Heart left ventricle (tissue), 16 donors: ENCODE results near the gene PRR29. TPM values are rescaled to one million over a fixed set of nuclear protein-coding genes. Genes with fewer than 3 reads are reported as not detected.
A peak's percentile ranks its signal among the peaks of the same experiment; 100 is the strongest.

Experiments
- ATAC-seq, 4 donors: fragments of 200-7000 bp; cut with Tn5 transposase; one replicate each; pipeline ENCODE4 v1.9.1; 2020 to 2022; ENCODE audit warnings: moderate library complexity in 4 of 4, mild to moderate bottlenecking in 3 of 4, moderate number of reproducible peaks in 1 of 4
- DNase-seq, 5 donors: peaks; one replicate each; pipeline ENCODE4 v3.0.0-alpha.2; 2020
- H3K27ac ChIP-seq, 12 donors: fragments of 200-600 bp; sonication (generic) in 4 of 12; one replicate each; pipeline versions ENCODE4 v1.5.0 to v1.8.0; 2016 to 2022; ENCODE audit warnings: mild to moderate bottlenecking in 2 of 12
- H3K27me3 ChIP-seq, 9 donors: fragments of 200-600 bp; sonication (generic) in 2 of 9; one replicate each; pipeline versions ENCODE4 v1.5.1 to v1.8.0; 2016 to 2022; ENCODE audit warnings: mild to moderate bottlenecking in 3 of 9
- H3K36me3 ChIP-seq, 9 donors: fragments of 200-600 bp; sonication (generic) in 2 of 9; one replicate each; pipeline versions ENCODE4 v1.5.0 to v1.8.0; 2018 to 2022; ENCODE audit warnings: mild to moderate bottlenecking in 2 of 9
- H3K4me1 ChIP-seq, 12 donors: fragments of 200-600 bp; sonication (generic) in 4 of 12; one replicate each; pipeline versions ENCODE4 v1.5.0 to v1.8.0; 2016 to 2022; ENCODE audit warnings: mild to moderate bottlenecking in 3 of 12
- H3K4me3 ChIP-seq, 12 donors: fragments of 200-600 bp; sonication (generic) in 4 of 12; one replicate each; pipeline versions ENCODE4 v1.5.0 to v1.8.0; 2017 to 2022; ENCODE audit warnings: mild to moderate bottlenecking in 9 of 12, moderate library complexity in 4 of 12
- H3K9me3 ChIP-seq, 12 donors: fragments of 200-600 bp; sonication (generic) in 4 of 12; one replicate each; pipeline versions ENCODE4 v1.5.0 to v1.8.0; 2016 to 2022; ENCODE audit warnings: mild to moderate bottlenecking in 1 of 12
- POLR2A ChIP-seq, 2 donors: fragments of 450-650 bp; IDR thresholded peaks; one replicate each; pipeline ENCODE4 v1.6.1; 2017; ENCODE audit warnings: antibody characterized with exemption in 2 of 2, mild to moderate bottlenecking in 2 of 2, moderate library complexity in 2 of 2
- WGBS, 4 donors: extraction: QIAGEN DNeasy Blood & Tissue Kit in 2 of 4; methylation state at CpG; one replicate each; pipeline versions ENCODE4 v1.1.5 to v1.1.7; 2013 to 2018; 5-methylcytosine and 5-hydroxymethylcytosine counted together
- intact Hi-C, 10 donors: fragments of 100-400 bp; cut with DNase I; formaldehyde crosslinking; loops; one replicate each; pipeline versions ENCODE4 v1.11.1 to v1.14.2; 2022
- polyA plus RNA-seq, 2 donors: library from polyadenylated mRNA; stranded (reverse); fragments of 200-250 nt; gene quantifications; one replicate each; pipeline ENCODE4 v1.2.3, GENCODE V29; 2013
- total RNA-seq, 9 donors: library from RNA; depleted of rRNA in 2 of 9; stranded (reverse); fragments of >200 nt in 2 of 9; fragmentation: NEBNext Ultra II Directional in 3 of 9; extraction: Animal tissue kit (Norgen Biotek cat#: 25700) in 3 of 9; gene quantifications; one replicate each; pipeline versions ENCODE4 v1.1.0 to v1.2.4, GENCODE V29; 2016 to 2023
- TF ChIP-seq, protein P1 (sequence below), 12 donors: fragments of 200-600 bp; sonication (generic) in 4 of 12; IDR thresholded peaks; one replicate each; pipeline versions ENCODE4 v1.5.0 to v1.8.0; 2018 to 2022; ENCODE audit warnings: antibody characterized with exemption in 12 of 12, mild to moderate bottlenecking in 5 of 12
- donor health status: ischemic (EF 13 %, LVEDD 7.1; RV severe dilation, severe dysfunction).
- donor health status: healthy with polysubstance abuse.
- donor health status: DM: no; HTN: yes; CAD: no.
- donor health status: DM: no; HTN: no; CAD: no.
- donor health status: ischemic (EF 25% LVEDD 6.9; RV normal size, moderate dysfunction).
- donor health status: ischemic (EF 25% LVEDD 5.7; RV mildly dilated, moderate dysfunction).
- donor health status: healthy.
- donor health status: DM: yes; HTN: yes; CAD: no.
- donor health status: ischemic (EF 35%, LVEDD 5.7; RV mildly dilated, moderate dysfunction).
- donor health status: nonischemic (EF 11% LVEDD 7.7; RV severe dilation, severe dysfunction).
- donor health status: DM: yes; HTN: yes; CAD: no.
- donor health status: PGD.
- donor health status: ischemic (EF 29% LVEDD 5.4; RV normal size, mild dysfunction).
- donor health status: nonischemic (EF 23%, LVEDD 6.1; RV moderate dilation, normal function).

The PRR29 gene
- total and polyA plus RNA-seq, 11 donors: 0.15 to 1.8 (median 0.26) TPM; not detected in 3

DNA sequence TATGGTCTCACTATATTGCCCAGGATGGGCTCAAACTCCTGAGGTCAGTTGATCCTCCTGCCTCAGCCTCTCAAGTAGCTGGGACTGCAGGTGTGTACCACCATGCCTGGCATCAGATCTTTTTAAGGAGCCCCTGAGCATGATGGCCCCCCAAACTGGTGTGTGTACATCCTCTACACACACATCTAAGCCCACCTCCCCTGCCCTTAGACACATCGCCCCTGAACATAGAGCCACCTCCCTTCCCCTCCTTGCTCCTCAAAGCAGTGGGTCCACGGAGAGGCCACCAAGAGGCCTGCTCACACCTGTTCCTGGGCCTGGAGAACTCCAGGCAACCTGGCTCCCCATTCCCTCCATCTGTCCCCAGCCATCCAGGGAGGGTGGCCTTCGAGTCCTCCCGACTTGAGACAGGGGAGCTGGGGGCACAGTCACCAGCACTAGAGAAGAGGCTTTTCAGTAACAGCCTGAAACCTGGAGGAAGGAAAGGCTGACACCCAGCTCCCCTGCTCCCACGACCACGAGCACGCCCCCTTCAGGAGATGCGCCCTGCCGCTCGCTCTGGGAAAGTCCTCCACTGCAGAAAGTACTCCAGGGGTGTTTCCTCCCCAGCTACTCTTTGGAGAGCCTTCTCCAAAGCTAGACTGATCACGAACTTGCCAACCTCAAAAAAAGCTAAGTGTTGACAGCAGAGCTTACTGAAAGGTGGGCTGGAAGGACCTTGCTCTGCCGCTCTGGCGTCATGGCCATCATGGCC, 12.6 kb upstream of the PRR29 start:
- intact Hi-C loops: loop anchor here in 6 of 10 donors (2.0 to 10.0 kb wide), 5 partner anchors 33 to 68 kb away; partner anchors contain the start of gene GH1 (in 3 of the 6)
- ATAC-seq (peak in 1 of 4 donors; percentile 2), DNase-seq (peak in 1 of 5 donors; percentile 54)
- TF ChIP-seq, protein P1, sequence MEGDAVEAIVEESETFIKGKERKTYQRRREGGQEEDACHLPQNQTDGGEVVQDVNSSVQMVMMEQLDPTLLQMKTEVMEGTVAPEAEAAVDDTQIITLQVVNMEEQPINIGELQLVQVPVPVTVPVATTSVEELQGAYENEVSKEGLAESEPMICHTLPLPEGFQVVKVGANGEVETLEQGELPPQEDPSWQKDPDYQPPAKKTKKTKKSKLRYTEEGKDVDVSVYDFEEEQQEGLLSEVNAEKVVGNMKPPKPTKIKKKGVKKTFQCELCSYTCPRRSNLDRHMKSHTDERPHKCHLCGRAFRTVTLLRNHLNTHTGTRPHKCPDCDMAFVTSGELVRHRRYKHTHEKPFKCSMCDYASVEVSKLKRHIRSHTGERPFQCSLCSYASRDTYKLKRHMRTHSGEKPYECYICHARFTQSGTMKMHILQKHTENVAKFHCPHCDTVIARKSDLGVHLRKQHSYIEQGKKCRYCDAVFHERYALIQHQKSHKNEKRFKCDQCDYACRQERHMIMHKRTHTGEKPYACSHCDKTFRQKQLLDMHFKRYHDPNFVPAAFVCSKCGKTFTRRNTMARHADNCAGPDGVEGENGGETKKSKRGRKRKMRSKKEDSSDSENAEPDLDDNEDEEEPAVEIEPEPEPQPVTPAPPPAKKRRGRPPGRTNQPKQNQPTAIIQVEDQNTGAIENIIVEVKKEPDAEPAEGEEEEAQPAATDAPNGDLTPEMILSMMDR (IDR thresholded peaks at IDR 0.05): peak in 1 of 12 donors; percentile 4
- TF ChIP-seq POLR2A (IDR thresholded peaks at IDR 0.05): no peak
- Histone ChIP-seq H3K4me1 (peaks cover 10 to 74% (median 48%) of the 10 kb centered on the region in 12 donors), H3K27me3 (peaks cover 0 to 9% (median 0%) of the 10 kb centered on the region in 9 donors), H3K4me3 (no peak overlapping the region), H3K27ac (peak overlapping the region; percentile 47 to 86 (median 76)), H3K9me3 (peaks cover 0 to 15% (median 0%) of the 10 kb centered on the region in 12 donors), H3K36me3 (no peaks in the 10 kb centered on the region)
- 65 to 83% (median 76%) methylated on average over 11 to 13 of the region's 13 CpGs for WGBS, 4 donors

DNA sequence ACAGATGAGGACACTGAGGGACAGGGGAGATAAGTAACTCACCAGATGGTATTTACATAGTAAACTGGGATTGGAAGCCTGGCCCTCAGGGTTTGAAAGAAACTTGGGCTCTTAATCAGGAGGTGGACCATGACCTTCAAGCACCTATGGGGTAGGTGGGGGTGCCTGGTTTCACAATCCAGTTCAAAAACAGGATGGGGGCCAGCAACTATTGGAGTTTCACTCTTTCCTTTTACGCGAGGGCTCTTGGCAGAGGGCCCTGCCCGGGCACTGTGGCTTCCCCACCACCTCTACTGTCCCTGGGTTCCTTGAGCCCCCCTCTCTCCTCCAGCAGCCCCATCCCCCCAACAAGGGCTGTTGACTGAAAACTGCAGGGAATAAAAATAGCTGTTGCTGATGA, 11.3 kb upstream of the PRR29 start:
- 38 to 56% (median 55%) methylated on average over 2 to 3 of the region's 3 CpGs for WGBS, 4 donors
- intact Hi-C loops: loop anchor here in 6 of 10 donors (2.0 to 10.0 kb wide), 5 partner anchors 35 to 70 kb away; partner anchors contain the start of gene GH1 (in 3 of the 6)
- DNase-seq: peak in 1 of 5 donors; percentile 26
- H3K4me3 ChIP-seq: no peak overlapping the region
- TF ChIP-seq POLR2A (IDR thresholded peaks at IDR 0.05): no peak
- TF ChIP-seq, protein P1 (IDR thresholded peaks at IDR 0.05): no peak
- peaks cover 0 to 12% (median 0%) of the 10 kb centered on the region in 12 donors for H3K9me3 ChIP-seq
- H3K4me1 ChIP-seq: peaks cover 10 to 67% (median 45%) of the 10 kb centered on the region in 12 donors
- ATAC-seq: no peak
- H3K27me3 ChIP-seq: peaks cover 0 to 15% (median 0%) of the 10 kb centered on the region in 9 donors
- H3K36me3 ChIP-seq: no peaks in the 10 kb centered on the region
- peak overlapping the region in 5 of 12 donors; percentile 15 to 39 (median 25) for H3K27ac ChIP-seq

DNA sequence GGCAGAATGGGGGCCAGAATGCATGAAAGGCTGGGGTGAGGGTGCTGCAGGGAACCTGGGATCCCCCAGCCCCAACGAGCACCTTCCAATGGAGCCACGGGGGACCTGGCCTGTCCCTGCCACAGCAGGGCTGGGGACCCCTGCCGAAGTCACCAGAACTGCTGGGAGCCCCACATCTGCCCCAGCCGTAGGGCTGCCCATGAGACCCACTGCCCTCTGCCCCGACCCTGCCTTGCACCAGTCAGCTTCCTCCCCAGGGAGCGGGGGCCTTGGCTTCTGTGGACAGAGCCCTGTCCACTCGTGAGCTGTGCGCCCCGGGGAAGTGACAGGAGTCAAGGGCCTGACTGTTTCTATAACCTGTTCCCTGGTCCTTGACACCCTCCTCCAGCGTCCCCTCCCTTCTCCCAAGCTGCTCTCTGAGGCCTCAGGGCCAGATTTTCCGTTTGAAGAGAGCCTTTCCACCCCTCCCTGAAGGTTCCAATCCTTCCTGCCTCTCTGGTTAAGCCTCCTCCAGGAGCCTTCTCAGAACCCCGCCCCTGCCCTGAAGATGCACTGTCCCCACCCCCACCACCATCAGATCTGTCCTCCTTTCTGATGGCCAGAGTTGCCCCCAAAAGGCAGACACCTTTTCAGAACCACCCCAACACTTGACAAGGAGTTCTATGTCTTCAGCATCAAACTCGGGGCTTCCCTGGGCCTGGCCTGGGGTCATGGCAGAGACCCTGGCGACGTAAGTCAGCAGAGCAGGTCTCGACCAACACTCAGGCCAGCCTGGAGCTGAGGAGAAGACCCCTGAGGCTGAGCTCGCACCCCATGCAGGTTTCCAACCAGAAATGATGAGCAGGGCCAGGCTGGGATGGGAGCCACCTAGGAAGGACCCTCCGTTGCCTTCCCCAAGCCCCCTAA, 10.7 kb upstream of the PRR29 start:
- Histone ChIP-seq H3K4me1 (peaks cover 10 to 67% (median 45%) of the 10 kb centered on the region in 12 donors), H3K4me3 (no peak overlapping the region), H3K36me3 (no peaks in the 10 kb centered on the region), H3K27me3 (peaks cover 0 to 20% (median 0%) of the 10 kb centered on the region in 9 donors), H3K9me3 (peaks cover 0 to 6% (median 0%) of the 10 kb centered on the region in 12 donors), H3K27ac (peak overlapping the region in 6 of 12 donors; percentile 5 to 39 (median 21))
- ATAC-seq: no peak
- peak in 2 of 5 donors; percentile 17 to 62 for DNase-seq
- intact Hi-C loops: loop anchor here in 6 of 10 donors (2.0 to 10.0 kb wide), 6 partner anchors 35 to 70 kb away; partner anchors contain the start of gene GH1 (in 3 of the 6)
- WGBS, 4 donors: 66 to 82% (median 70%) methylated on average over 14 to 18 of the region's 18 CpGs
- no peak for TF ChIP-seq POLR2A (IDR thresholded peaks at IDR 0.05)
- TF ChIP-seq, protein P1 (IDR thresholded peaks at IDR 0.05): no peak
